Myocyte (in vitro differentiated cells): Measurements from ENCODE around the gene ADCY6. TPM values are rescaled to one million over a fixed set of nuclear protein-coding genes. Genes with fewer than 3 reads are reported as not detected.
A peak's percentile ranks its signal among the peaks of the same experiment; 100 is the strongest.

Experiments used
- DNase-seq: peaks from one replicate; pipeline ENCODE4 v3.0.0-alpha.2; 2012; ENCODE audit warnings: low read depth
- total RNA-seq: library from RNA; depleted of rRNA; stranded (reverse); fragments of >200 nt; gene quantifications from 2 replicates; pipeline ENCODE4 v1.2.3, GENCODE V29; 2014

ADCY6 gene
- total RNA-seq, 1 donor from 2014 or later: 44.2 TPM

GRCh38 chr12:48816143-48816854, 27.4 kb upstream of the ADCY6 start:
- DNase-seq: peak; percentile 13

GRCh38 chr12:48815126-48816110, 26.5 kb upstream of the ADCY6 start:
- peak; percentile 85 for DNase-seq

DNA sequence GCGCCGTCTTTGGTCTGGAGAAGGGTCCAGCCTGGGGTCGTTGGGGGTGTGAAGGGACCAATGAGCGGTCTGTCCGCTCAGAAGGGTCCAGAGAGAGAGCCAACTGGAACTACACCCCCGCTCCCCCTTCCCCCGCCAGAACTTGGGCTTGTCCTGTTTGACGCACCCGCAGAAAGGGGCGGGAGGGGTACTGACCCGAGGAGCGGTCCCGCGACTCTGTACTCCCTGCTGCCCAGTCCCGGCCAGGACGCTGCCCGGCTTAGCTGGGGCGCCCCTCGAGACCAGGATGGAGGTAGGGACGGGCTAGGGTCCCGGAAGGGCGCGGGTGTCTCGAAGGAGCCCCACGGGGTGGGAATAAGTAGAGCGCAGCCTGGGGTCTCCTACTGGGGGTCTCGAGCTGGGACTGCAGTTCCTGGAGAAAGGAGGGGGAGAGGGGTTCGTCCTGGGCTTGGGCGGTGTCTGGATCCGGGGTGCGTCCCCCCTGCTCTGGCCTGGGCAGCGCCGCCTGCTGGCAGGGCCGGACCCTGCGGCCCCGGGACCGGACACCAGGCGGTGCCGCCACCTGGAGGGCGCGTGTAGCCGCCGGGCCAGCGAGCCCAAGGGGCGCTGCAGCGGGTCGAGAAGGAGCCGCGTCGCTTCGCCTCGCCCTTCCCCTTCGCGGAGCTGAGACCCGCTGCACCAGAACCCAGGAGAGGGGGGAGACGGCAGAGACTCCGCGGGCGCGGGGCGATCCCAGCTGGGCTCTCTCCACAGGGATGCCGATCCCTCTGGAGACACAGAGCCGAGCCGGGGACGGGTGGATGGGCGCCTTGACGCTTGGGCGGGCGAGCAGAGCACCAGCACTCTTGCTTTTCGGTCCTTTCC, 25.6 kb upstream of the ADCY6 start:
- DNase-seq: peak; percentile 85

- DNase-seq: no peak
These were observed 24.8 kb upstream of the ADCY6 start for GRCh38 chr12:48813465-48814261.

DNA sequence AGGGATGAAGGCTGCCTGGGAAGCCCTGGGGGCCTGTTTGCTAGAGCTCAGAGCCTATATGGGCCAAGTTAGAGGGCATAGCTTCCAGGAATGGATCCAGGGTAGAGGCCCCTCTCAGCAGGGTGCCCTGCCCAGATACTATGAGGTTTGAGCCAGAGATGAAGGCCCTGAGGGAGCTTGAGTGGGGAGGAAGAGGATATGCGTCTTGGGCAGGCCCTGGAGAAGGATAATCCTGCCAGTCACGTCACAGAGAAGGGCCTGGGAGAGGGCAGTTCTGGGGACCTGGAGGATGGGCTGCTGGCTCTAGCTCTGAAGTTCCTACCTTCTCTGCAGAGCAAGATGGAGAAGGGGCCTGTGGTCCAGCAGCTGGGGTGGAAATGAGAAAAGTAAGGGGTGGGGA, 23.5 kb upstream of the ADCY6 start:
- DNase-seq: no peak

- peak; percentile 72 for DNase-seq
These were observed 22.7 kb upstream of the ADCY6 start for GRCh38 chr12:48811437-48812090.

DNA sequence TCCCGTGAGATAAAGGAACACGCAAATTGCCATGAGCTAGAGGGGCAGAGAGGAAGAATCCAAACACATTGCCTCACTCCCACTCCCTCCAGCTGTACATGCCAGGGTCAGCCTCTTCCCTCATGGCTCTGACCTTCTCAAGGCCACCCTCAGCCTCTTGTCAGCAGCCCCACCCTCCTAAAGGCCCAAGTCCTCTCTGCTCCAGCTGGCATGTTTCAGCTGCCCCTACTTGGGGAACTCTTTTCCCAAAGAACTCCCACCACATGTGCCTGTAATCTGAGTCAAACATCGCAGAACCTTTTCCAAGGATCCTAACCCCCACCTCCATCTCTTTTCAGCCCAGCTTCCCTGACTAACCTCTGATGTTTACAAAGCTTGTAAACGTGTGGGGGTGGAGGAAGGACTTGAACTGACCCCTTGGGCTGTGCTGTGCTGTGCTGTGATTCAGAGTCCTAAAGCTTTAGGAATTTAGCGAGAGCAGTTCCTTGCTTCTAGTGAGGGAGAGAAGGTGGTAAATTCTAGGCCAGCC, 22.1 kb upstream of the ADCY6 start:
- DNase-seq: peak; percentile 71

- no peak for DNase-seq
These were observed 19.1 kb upstream of the ADCY6 start for GRCh38 chr12:48807981-48808380.

DNA sequence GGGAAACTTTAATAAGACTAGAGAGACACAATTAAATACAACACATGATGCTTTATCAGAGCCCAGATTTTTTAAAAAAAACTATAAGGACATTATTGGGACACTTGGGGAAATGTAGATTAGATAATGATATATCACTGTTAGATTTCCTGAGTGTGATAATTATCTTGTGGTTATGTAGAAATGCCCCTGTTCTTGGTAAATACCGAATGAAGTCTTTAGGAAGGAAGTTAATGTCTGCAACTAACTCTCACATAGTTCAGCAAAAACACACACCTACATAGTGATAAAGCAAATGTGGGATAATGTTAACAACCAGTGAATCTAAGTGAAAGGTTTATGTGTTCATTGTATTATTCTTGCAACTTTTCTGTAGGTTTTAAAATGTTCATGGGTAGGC, 14.8 kb upstream of the ADCY6 start:
- DNase-seq: no peak

DNA sequence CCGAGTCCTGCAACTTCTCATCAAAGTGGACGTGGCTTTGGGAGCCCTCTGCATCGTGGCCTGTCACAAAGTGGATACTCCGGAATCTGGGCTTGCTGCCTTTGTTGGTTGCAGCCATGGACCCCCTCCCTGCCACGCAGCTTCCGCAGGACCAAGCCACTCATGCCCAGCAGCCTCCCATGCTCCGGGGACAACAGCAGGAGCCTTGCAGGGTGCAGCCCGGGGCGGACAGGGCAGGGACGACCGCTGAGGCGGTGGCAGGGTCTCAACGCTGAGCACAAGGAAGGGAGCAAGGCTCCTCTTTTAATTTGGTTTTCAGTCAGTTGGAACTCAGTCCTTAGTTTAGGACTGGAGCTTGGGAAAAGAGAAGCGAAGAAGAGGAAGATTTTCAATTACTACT, 12.1 kb upstream of the ADCY6 start:
- no peak for DNase-seq

DNA sequence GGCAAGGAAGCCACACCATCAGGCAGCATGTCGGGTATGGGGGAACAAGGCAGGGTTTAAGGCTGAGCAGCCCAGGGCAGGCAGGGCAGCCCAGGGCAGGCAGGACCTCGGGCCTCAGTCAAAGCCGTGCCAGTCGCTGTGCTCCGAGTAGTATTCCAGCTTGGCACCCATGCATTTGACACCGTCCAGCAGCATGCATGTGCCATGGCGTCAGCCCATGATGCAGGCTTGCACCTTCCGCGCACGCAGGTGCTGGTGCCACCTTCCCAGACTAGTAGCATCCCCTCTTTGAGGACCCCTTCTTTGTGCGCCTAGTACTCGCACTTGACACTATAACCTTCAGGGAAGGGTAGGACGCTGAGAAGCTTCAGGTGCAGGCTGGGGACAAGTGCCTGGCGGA, 11.6 kb upstream of the ADCY6 start:
- no peak for DNase-seq

GRCh38 chr12:48796976-48797375, 8.1 kb upstream of the ADCY6 start:
- no peak for DNase-seq

GRCh38 chr12:48795550-48796455, 6.9 kb upstream of the ADCY6 start:
- DNase-seq: peak; percentile 79

- no peak for DNase-seq
These were observed 6.0 kb upstream of the ADCY6 start for GRCh38 chr12:48794870-48795269.

- DNase-seq: no peak
These were observed 4.8 kb upstream of the ADCY6 start for GRCh38 chr12:48793696-48794095.

DNA sequence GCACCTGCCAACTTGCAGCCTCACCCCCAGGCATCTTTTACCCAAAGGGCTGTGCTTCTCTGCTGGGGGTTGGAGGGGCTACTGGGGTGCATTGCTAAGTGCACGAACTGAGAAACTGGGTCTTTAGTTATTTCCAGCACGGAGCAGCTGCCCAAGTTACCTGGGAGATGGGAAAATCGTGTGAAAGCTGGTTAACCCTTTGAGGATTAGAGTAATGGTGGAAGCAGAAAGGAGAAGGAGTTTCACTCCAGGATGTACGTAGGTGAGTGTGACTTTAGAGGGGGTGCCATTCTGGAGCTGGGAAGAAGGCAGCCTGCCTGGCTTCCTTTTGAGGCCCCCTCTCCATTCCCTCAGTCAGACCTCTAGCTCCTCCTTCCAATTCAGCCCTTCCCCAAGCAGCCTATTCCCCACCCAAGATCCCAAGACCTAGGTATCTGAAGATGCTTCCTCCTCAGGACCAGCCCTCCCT, 1.0 kb upstream of the ADCY6 start:
- DNase-seq: no peak

- DNase-seq: no peak
These were observed 400 bp downstream of the ADCY6 start for GRCh38 chr12:48788524-48788853.

DNA sequence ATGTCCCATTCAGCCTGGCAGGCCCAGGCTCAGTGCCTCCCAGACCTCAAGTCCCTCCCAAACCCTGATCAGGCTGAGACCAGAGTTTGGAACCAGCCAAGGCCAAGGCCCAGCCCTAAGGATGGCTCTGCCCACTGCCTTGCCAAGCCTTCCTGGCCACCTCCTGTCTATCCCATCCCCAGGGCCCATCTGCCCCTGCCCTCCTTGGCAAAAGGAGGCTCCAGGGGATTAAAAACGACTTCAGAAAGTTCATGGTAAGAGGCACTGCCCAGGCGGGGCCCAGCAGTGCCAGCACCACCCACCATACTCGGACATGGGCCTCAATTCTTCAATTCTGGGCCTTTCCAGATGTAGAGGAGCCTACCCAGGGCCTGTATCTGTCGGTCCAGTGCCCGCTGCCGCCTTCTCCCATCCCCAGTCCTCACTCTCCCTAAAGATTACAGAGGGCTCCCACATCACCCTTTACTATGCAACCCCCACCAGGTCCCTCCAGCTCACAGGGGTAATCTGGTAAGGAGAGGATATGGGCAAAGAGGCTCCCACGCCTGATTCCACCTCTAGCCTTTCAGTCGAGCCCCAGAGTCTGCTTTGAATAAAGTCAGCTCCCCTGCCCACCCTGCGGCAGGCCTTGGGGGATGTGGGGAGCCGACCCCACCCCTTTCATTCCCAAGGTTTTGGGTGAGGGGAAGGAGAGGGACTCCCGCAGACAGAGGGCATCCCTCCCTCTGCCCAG, 932 bp downstream of the ADCY6 start:
- peak; percentile 47 for DNase-seq
